ENCODE results near the gene FMNL1. TPM values are rescaled to one million over a fixed set of nuclear protein-coding genes. Genes with fewer than 3 reads are reported as not detected.

FMNL1 gene
- polyA plus RNA-seq, 1 donor (not counting 4 experiments of a cell fraction or from before 2014, with no cell fraction given) = 0.46 TPM

GRCh38 chr17:45266372-45266926 is 44.8 kb downstream of the FMNL1 start:
- Histone ChIP-seq H3K4me2 (ENCODE audit: control insufficient read depth, extremely low read depth, insufficient read depth, low read depth, low read length) (no peak overlapping the region), H3K36me3 (ENCODE audit: control insufficient read depth in 2 of 2, extremely low read depth in 1 of 2, insufficient read depth in 2 of 2, low read length in 2 of 2) (peaks cover 55 to 66% of the 10 kb centered on the region in 2 experiments), H3K27me3 (ENCODE audit: control insufficient read depth, extremely low read depth, insufficient read depth, low read length) (no peaks in the 10 kb centered on the region), H2AFZ (ENCODE audit: control insufficient read depth, low read length) (no peak overlapping the region), H3K9me3 (ENCODE audit: control insufficient read depth, low read depth, low read length) (no peaks in the 10 kb centered on the region), H3K79me2 (ENCODE audit: control insufficient read depth, insufficient read depth, low read length) (no peaks in the 10 kb centered on the region), H3K4me1 (ENCODE audit: control insufficient read depth, extremely low read depth, insufficient read depth, low read length) (peaks cover 12% of the 10 kb centered on the region), H4K20me1 (ENCODE audit: control insufficient read depth, extremely low read depth, insufficient read depth, low read length) (peaks cover 3% of the 10 kb centered on the region), H3K27ac (ENCODE audit: control insufficient read depth, insufficient read depth, low read length) (no peak overlapping the region), H3K4me3 (ENCODE audit: control insufficient read depth in 2 of 3, extremely low read depth in 1 of 3, insufficient read depth in 2 of 3, low read depth in 1 of 3, low read length in 3 of 3) (no peak overlapping the region), H3K9me1 (ENCODE audit: control insufficient read depth, extremely low read depth, insufficient read depth, low read length) (no peaks in the 10 kb centered on the region), H3K9ac (ENCODE audit: control insufficient read depth, extremely low read depth, insufficient read depth, low read length) (no peak overlapping the region)
- TF ChIP-seq EZH2 (IDR thresholded peaks at IDR 0.05; ENCODE audit: low read length) (no peak), CTCF (optimal IDR thresholded peaks at IDR 0.05 in 1 of 3, IDR thresholded peaks at IDR 0.05 in 1 of 3, conservative IDR thresholded peaks at IDR 0.05 in 1 of 3; ENCODE audit: extremely low read depth in 1 of 3, insufficient read depth in 2 of 3, low read length in 3 of 3) (no peak)
- dilution Hi-C loops (cut with MboI; ENCODE audit: extremely low pct_ligation_motif_present, low sequenced_read_pairs) = no loop called here
- FAIRE-seq (no peak), DNase-seq (ENCODE audit: low read depth, low spot score) (no peak)

DNA sequence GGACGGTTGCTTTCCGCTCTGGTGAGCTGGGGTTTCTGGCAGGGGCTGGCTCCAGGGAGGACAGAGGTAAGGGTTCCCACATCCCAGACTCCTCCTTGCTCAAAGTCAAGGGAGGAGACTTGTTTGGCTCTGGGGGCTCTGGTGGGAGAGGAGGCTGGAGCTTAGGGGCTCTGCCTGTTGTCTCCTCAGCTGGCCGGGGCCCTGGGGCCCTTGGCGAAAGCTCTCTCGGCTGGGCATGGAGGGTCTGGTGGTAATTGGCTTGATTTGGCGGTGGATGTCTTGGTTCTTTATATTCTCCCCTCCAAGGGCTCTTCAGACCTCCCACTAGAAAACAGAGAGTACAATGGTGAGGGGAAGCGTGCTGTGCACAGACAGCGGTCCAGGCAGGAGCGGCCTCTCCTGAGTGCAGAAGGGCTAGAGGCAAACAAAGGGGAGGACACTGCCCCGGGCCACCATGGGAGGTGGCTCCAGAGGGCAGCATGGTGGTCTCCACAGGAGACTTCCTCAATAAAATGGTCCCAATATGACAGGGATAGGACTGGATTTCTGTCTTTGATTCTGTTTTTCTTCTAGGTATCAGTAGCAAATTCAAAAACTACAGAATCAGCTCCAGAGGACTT is 45.9 kb downstream of the FMNL1 start:
- no peak for DNase-seq (ENCODE audit: low read depth, low spot score)
- TF ChIP-seq CTCF (optimal IDR thresholded peaks at IDR 0.05 in 1 of 3, IDR thresholded peaks at IDR 0.05 in 1 of 3, conservative IDR thresholded peaks at IDR 0.05 in 1 of 3; ENCODE audit: extremely low read depth in 1 of 3, insufficient read depth in 2 of 3, low read length in 3 of 3) (no peak), EZH2 (IDR thresholded peaks at IDR 0.05; ENCODE audit: low read length) (no peak)
- no peak overlapping the region for H2AFZ ChIP-seq (ENCODE audit: control insufficient read depth, low read length)
- no peak overlapping the region for H3K4me2 ChIP-seq (ENCODE audit: control insufficient read depth, extremely low read depth, insufficient read depth, low read depth, low read length)
- FAIRE-seq = no peak
- no peaks in the 10 kb centered on the region for H3K9me3 ChIP-seq (ENCODE audit: control insufficient read depth, low read depth, low read length)
- peaks cover 7% of the 10 kb centered on the region for H3K4me1 ChIP-seq (ENCODE audit: control insufficient read depth, extremely low read depth, insufficient read depth, low read length)
- peaks cover 57 to 62% of the 10 kb centered on the region in 2 experiments for H3K36me3 ChIP-seq (ENCODE audit: control insufficient read depth in 2 of 2, extremely low read depth in 1 of 2, insufficient read depth in 2 of 2, low read length in 2 of 2)
- no peaks in the 10 kb centered on the region for H3K79me2 ChIP-seq (ENCODE audit: control insufficient read depth, insufficient read depth, low read length)
- no peaks in the 10 kb centered on the region for H3K27me3 ChIP-seq (ENCODE audit: control insufficient read depth, extremely low read depth, insufficient read depth, low read length)
- no peak overlapping the region for H3K27ac ChIP-seq (ENCODE audit: control insufficient read depth, insufficient read depth, low read length)
- no peak overlapping the region for H3K9ac ChIP-seq (ENCODE audit: control insufficient read depth, extremely low read depth, insufficient read depth, low read length)
- dilution Hi-C loops (cut with MboI; ENCODE audit: extremely low pct_ligation_motif_present, low sequenced_read_pairs) = no loop called here
- peaks cover 3% of the 10 kb centered on the region for H4K20me1 ChIP-seq (ENCODE audit: control insufficient read depth, extremely low read depth, insufficient read depth, low read length)
- H3K4me3 ChIP-seq (ENCODE audit: control insufficient read depth in 2 of 3, extremely low read depth in 1 of 3, insufficient read depth in 2 of 3, low read depth in 1 of 3, low read length in 3 of 3) = no peak overlapping the region
- no peaks in the 10 kb centered on the region for H3K9me1 ChIP-seq (ENCODE audit: control insufficient read depth, extremely low read depth, insufficient read depth, low read length)
